ENCODE measurements around the gene IFNG.
"Not testable (repeated sequence)": the region's sequence is repeated elsewhere in the genome, so short reads cannot be mapped to it uniquely, and the experiment has no call there.

IFNG gene

DNA sequence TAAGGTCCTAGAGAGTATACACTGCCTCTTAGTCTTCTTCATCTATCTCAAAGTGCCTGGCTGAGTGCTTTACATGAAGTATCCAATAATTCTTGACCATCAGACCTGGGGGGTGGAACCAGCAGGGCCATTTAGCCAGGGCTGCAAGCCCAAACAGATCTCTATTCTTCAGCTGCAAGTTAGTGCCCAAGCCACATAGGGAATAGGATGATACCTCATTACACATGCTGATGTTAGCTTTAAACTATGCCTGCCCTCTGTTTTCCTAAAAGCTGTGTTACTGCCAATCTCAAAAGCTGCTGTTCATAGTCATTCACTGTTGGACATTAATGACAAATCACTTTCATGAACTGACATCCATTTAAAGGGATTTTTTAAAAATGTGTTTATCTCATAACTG lies 16.7 kb upstream of the IFNG start:
- no peak overlapping the region for H3K27ac ChIP-seq
- TF ChIP-seq, protein P1, sequence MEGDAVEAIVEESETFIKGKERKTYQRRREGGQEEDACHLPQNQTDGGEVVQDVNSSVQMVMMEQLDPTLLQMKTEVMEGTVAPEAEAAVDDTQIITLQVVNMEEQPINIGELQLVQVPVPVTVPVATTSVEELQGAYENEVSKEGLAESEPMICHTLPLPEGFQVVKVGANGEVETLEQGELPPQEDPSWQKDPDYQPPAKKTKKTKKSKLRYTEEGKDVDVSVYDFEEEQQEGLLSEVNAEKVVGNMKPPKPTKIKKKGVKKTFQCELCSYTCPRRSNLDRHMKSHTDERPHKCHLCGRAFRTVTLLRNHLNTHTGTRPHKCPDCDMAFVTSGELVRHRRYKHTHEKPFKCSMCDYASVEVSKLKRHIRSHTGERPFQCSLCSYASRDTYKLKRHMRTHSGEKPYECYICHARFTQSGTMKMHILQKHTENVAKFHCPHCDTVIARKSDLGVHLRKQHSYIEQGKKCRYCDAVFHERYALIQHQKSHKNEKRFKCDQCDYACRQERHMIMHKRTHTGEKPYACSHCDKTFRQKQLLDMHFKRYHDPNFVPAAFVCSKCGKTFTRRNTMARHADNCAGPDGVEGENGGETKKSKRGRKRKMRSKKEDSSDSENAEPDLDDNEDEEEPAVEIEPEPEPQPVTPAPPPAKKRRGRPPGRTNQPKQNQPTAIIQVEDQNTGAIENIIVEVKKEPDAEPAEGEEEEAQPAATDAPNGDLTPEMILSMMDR (conservative IDR thresholded peaks at IDR 0.05): no peak

GRCh38 chr12:68175557-68176061 lies 16.1 kb upstream of the IFNG start:
- no peak overlapping the region for H3K27ac ChIP-seq
- TF ChIP-seq, protein P1 (conservative IDR thresholded peaks at IDR 0.05): no peak

DNA sequence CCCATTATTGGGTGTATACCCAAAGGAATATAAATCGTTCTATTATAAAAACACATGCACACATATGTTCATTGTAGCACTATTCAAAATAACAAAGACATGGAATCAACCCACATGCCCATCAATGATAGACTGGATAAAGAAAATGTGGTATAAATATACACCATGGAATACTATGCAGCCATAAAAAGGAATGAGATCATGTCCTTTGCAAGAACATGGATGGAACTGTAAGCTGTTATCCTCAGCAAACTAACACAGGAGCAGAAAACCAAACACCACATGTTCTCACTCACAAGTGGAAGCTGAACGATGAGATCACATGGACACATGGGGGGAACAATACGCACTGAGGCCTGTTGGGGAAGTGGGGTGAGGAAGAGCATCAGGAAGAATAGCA lies 15.2 kb upstream of the IFNG start:
- H3K27ac ChIP-seq: not testable (repeated sequence)

GRCh38 chr12:68173792-68174191 lies 14.3 kb upstream of the IFNG start:
- H3K27ac ChIP-seq: no peak overlapping the region
- TF ChIP-seq, protein P1 (conservative IDR thresholded peaks at IDR 0.05): no peak

DNA sequence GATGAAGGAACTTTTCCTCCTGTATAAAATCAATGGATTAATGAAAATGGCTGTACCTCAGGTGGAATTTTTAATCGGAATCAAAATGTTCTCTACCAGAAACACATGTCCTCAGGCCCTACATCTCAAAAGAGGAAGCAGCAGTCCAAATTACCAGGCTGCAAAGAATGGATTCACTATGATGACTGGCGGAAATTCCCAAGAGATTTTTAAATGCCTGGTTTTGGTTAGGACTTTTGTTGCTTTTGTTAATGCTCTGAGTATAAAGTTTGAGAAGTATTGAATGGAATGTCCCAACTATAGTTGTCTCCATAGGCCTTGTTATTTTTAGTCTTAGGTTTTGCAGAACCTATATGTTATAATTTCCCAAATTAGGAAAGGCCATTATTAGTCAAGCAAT lies 11.2 kb upstream of the IFNG start:
- TF ChIP-seq, protein P1 (conservative IDR thresholded peaks at IDR 0.05): no peak

GRCh38 chr12:68169213-68169889 lies 9.8 kb upstream of the IFNG start:
- no peak overlapping the region for H3K27ac ChIP-seq
- TF ChIP-seq, protein P1 (conservative IDR thresholded peaks at IDR 0.05): no peak

More for the DNA sequence above, 11.2 kb upstream of the IFNG start:
- H3K27ac ChIP-seq: no peak overlapping the region

- H3K27ac ChIP-seq: no peak overlapping the region
- TF ChIP-seq, protein P1 (conservative IDR thresholded peaks at IDR 0.05): no peak
Observed at GRCh38 chr12:68166317-68166831, 6.8 kb upstream of the IFNG start.

DNA sequence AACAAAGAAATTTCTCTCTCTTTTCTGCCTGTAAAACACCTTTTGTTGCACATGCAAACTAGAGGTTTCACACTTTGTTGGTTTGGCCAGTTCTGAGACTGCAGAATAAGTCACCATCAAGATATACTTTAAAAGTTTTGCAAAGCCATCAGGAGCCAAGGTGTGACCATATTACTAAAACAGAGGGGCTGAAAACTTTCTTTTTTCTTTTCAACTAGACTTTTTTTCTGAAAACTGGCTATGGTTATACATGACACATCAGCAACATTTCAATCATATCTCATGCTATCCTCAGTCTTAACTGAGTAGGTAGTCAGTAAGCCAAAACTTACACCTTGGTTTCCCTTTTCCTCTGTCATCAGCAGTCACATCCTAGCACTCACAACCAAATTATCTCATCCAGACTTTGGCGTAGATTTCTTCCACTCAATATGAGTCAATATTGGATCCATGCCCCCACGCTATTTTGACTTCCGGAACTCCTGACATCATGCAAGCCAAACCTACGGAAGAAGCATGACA lies 4.1 kb upstream of the IFNG start:
- TF ChIP-seq, protein P1 (conservative IDR thresholded peaks at IDR 0.05): no peak
- H3K27ac ChIP-seq: no peak overlapping the region
